IMR-90 (cell line): ENCODE data around the gene DDR1.

ENCODE experiments used
- CEBPB ChIP-seq: IDR thresholded peaks from 2 replicates; pipeline ENCODE4 v1.6.1; 2012; ENCODE audit warnings: low read depth, low read length, improper control_type of control experiment
- CHD1 ChIP-seq: IDR thresholded peaks from 2 replicates; pipeline ENCODE4 v1.6.1; 2012; ENCODE audit warnings: low read depth, low read length, improper control_type of control experiment
- CTCF ChIP-seq: conservative IDR thresholded peaks from 2 replicates; pipeline ENCODE4 v1.5.1; 2012; ENCODE audit warnings: mild to moderate bottlenecking, low read depth, low read length, improper control_type of control experiment
- ELK1 ChIP-seq: fragments of 150-350 bp; IDR thresholded peaks from 2 replicates; pipeline ENCODE4 v1.6.1; 2016; ENCODE audit warnings: low read depth, mild to moderate bottlenecking, low read length, moderate library complexity, borderline replicate concordance
- MAFK ChIP-seq: IDR thresholded peaks from 2 replicates; pipeline ENCODE4 v1.6.1; 2012; ENCODE audit warnings: low read depth, low read length, improper control_type of control experiment
- POLR2A ChIP-seq: IDR thresholded peaks from 2 replicates; pipeline ENCODE4 v1.6.1; 2012; ENCODE audit warnings: mild to moderate bottlenecking, low read depth, low read length
- RAD21 ChIP-seq: IDR thresholded peaks from 2 replicates; pipeline ENCODE4 v1.6.1; 2012; ENCODE audit warnings: low read length, improper control_type of control experiment
- RCOR1 ChIP-seq: IDR thresholded peaks from 2 replicates; pipeline ENCODE4 v1.6.1; 2012; ENCODE audit warnings: mild to moderate bottlenecking, low read length, improper control_type of control experiment; ENCODE audit not compliant: insufficient replicate concordance
- USF2 ChIP-seq: fragments of 150-350 bp; IDR thresholded peaks from 2 replicates; pipeline ENCODE4 v1.6.1; 2017; ENCODE audit warnings: mild to moderate bottlenecking, antibody characterized with exemption, low read length, low read depth

GRCh38 chr6:30908700-30909099 is 24.4 kb downstream of the DDR1 start:
- TF ChIP-seq CTCF (no peak), POLR2A (no peak), CEBPB (no peak), MAFK (no peak), USF2 (no peak), CHD1 (no peak), ELK1 (no peak), RAD21 (no peak), RCOR1 (no peak)
